ENCODE data around the gene SLC36A1. TPM values are rescaled to one million over a fixed set of nuclear protein-coding genes. Genes with fewer than 3 reads are reported as not detected.

SLC36A1 gene
- total RNA-seq, 1 experiment from 2014 or later = 7.4 TPM

DNA sequence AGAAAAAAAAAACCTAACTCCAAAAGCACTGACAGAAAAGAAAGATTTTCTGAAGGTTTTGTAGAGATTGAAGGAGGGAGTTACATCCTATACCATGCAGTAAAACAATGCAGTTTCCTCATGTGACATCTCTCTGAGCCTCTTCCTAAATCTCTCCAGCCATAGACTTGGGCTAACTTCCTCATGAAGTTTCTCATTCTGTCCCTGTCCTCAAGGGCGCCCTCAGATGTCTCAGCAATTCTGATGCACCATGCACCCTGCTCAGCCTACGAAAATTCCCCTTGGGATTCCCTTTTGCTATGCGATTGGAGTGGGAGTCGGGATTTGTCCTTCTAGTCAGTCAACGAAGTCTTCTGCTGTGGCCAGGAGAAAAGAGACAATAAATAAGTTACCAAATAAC lies 74.8 kb downstream of the SLC36A1 start:
- Histone ChIP-seq H2AFZ (ENCODE audit: low read depth, low read length, poor library complexity, severe bottlenecking) (no peak overlapping the region), H4K20me1 (ENCODE audit: insufficient read depth) (no peaks in the 10 kb centered on the region), H3K9me3 (ENCODE audit: control insufficient read depth in 1 of 2, insufficient read depth in 1 of 2, low read depth in 1 of 2, low read length in 2 of 2) (no peaks in the 10 kb centered on the region), H3K27me3 (ENCODE audit: insufficient read depth, low read length) (no peaks in the 10 kb centered on the region), H3K4me1 (ENCODE audit: control insufficient read depth in 1 of 2, insufficient read depth in 2 of 2, low read length in 2 of 2) (no peaks in the 10 kb centered on the region), H3K36me3 (ENCODE audit: control insufficient read depth in 1 of 2, insufficient read depth in 2 of 2, low read length in 2 of 2) (no peaks in the 10 kb centered on the region), H3K4me3 (replicated peaks in 1 of 2; ENCODE audit: low read depth in 1 of 2, low read length in 2 of 2) (no peak overlapping the region), H3K27ac (ENCODE audit: low read depth, low read length) (no peak overlapping the region), H3K79me2 (ENCODE audit: insufficient read depth, low read length) (no peaks in the 10 kb centered on the region), H3K9ac (ENCODE audit: low read length) (no peak overlapping the region), H3K4me2 (ENCODE audit: low read length) (no peak overlapping the region), H3K9me2 (ENCODE audit: insufficient read depth) (no peaks in the 10 kb centered on the region)
- no peak for DNase-seq (ENCODE audit: low read depth, low spot score)
- TF ChIP-seq POLR2A (IDR thresholded peaks at IDR 0.05; ENCODE audit: borderline replicate concordance, extremely low read depth, insufficient read depth, insufficient read length) = no peak
- no TSS peak for BruUV-seq (replicated peaks)
- ChIA-PET RAD21 (ENCODE audit: low non-redundant PET in 1 of 2, low total read pairs in 2 of 2, uncharacterized antibody in 2 of 2, unreplicated experiment in 2 of 2) (no interaction called here), CTCF (no interaction called here), POLR2A (no interaction called here)
- intact Hi-C loops (cut with micrococcal nuclease) = loop anchor here (5.0 to 10.0 kb wide), 2 partner anchors 220 to 517 kb away; no protein-coding TSS in a partner anchor
- ATAC-seq = no peak

DNA sequence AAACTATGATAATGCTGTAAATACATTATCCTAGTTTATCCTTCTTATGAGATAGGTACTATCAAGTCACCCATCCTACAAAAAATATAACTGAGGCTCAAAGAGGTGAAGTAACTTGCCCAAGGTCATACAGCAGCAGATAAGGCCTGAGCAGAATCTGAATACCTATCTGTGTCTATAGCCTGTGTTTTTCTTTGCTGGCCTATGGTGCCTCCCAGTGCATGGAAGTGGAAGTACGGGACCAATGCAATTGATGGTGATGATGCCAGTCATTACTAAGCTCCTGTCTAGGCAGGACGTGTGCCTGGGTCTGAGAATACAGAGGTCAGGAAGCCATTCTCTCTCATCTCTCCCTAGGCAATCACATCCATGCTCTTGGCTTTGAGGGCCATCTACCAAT lies 75.9 kb downstream of the SLC36A1 start:
- BruUV-seq (replicated peaks) = no TSS peak

More for the DNA sequence above, 75.9 kb downstream of the SLC36A1 start:
- Histone ChIP-seq H4K20me1 (ENCODE audit: insufficient read depth) (no peaks in the 10 kb centered on the region), H3K27me3 (ENCODE audit: insufficient read depth, low read length) (no peaks in the 10 kb centered on the region), H2AFZ (ENCODE audit: low read depth, low read length, poor library complexity, severe bottlenecking) (no peak overlapping the region), H3K4me3 (replicated peaks in 1 of 2; ENCODE audit: low read depth in 1 of 2, low read length in 2 of 2) (no peak overlapping the region), H3K9me3 (ENCODE audit: control insufficient read depth in 1 of 2, insufficient read depth in 1 of 2, low read depth in 1 of 2, low read length in 2 of 2) (no peaks in the 10 kb centered on the region), H3K9ac (ENCODE audit: low read length) (no peak overlapping the region), H3K4me2 (ENCODE audit: low read length) (no peak overlapping the region), H3K36me3 (ENCODE audit: control insufficient read depth in 1 of 2, insufficient read depth in 2 of 2, low read length in 2 of 2) (no peaks in the 10 kb centered on the region), H3K4me1 (ENCODE audit: control insufficient read depth in 1 of 2, insufficient read depth in 2 of 2, low read length in 2 of 2) (no peaks in the 10 kb centered on the region), H3K9me2 (ENCODE audit: insufficient read depth) (no peaks in the 10 kb centered on the region), H3K27ac (ENCODE audit: low read depth, low read length) (no peak overlapping the region), H3K79me2 (ENCODE audit: insufficient read depth, low read length) (no peaks in the 10 kb centered on the region)
- intact Hi-C loops (cut with micrococcal nuclease) = loop anchor here (1.0 to 10.0 kb wide), 3 partner anchors 76 to 519 kb away; partner anchors contain the start of gene SLC36A1
- TF ChIP-seq CBX3 (IDR thresholded peaks at IDR 0.05; ENCODE audit: low read depth) = peak; percentile 51; the same call in 1 of the 2 replicates
- TF ChIP-seq REST (IDR thresholded peaks at IDR 0.05; ENCODE audit: low read depth) = no peak
- TF ChIP-seq CTCF (IDR thresholded peaks at IDR 0.05 in 2 of 3, conservative IDR thresholded peaks at IDR 0.05 in 1 of 3; ENCODE audit: borderline replicate concordance in 1 of 3, insufficient read depth in 1 of 3, low read depth in 2 of 3, low read length in 2 of 3) = peak; percentile 78 to 81 (median 81)
- peak; percentile 89 for TF ChIP-seq RAD21 (IDR thresholded peaks at IDR 0.05; ENCODE audit: low read depth)
- ChIA-PET RAD21 (ENCODE audit: low non-redundant PET in 1 of 2, low total read pairs in 2 of 2, uncharacterized antibody in 2 of 2, unreplicated experiment in 2 of 2) (interaction anchor here (0.7 to 1.5 kb wide), 5 partner anchors 27 to 271 kb away, joined by 3 to 15 read pairs (median 4); partner anchors contain the start of genes GM2A (in 1 of the 2) and SLC36A1 (in 1 of the 2)), CTCF (interaction anchor here (0.6 to 3.1 kb wide), 20 partner anchors 14 to 521 kb away, joined by 3 to 37 read pairs (median 4); partner anchors contain the start of genes GM2A and SLC36A1), POLR2A (interaction anchor here (1.2 kb wide), 1 partner anchor 35 kb away, joined by 3 read pairs; no protein-coding TSS in a partner anchor)
- DNase-seq (ENCODE audit: low read depth, low spot score) (peak; percentile 39), ATAC-seq (peak; percentile 98)

Measured in HCT116 (cell line).